RKO (cell line): ENCODE results near the gene KIAA1217.

Experiments used
- DNase-seq: peaks from one replicate; pipeline ENCODE4 v3.0.0-alpha.2; 2016; ENCODE audit warnings: low spot score

KIAA1217 gene, protein sequence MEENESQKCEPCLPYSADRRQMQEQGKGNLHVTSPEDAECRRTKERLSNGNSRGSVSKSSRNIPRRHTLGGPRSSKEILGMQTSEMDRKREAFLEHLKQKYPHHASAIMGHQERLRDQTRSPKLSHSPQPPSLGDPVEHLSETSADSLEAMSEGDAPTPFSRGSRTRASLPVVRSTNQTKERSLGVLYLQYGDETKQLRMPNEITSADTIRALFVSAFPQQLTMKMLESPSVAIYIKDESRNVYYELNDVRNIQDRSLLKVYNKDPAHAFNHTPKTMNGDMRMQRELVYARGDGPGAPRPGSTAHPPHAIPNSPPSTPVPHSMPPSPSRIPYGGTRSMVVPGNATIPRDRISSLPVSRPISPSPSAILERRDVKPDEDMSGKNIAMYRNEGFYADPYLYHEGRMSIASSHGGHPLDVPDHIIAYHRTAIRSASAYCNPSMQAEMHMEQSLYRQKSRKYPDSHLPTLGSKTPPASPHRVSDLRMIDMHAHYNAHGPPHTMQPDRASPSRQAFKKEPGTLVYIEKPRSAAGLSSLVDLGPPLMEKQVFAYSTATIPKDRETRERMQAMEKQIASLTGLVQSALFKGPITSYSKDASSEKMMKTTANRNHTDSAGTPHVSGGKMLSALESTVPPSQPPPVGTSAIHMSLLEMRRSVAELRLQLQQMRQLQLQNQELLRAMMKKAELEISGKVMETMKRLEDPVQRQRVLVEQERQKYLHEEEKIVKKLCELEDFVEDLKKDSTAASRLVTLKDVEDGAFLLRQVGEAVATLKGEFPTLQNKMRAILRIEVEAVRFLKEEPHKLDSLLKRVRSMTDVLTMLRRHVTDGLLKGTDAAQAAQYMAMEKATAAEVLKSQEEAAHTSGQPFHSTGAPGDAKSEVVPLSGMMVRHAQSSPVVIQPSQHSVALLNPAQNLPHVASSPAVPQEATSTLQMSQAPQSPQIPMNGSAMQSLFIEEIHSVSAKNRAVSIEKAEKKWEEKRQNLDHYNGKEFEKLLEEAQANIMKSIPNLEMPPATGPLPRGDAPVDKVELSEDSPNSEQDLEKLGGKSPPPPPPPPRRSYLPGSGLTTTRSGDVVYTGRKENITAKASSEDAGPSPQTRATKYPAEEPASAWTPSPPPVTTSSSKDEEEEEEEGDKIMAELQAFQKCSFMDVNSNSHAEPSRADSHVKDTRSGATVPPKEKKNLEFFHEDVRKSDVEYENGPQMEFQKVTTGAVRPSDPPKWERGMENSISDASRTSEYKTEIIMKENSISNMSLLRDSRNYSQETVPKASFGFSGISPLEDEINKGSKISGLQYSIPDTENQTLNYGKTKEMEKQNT (N-terminal part only)

DNA sequence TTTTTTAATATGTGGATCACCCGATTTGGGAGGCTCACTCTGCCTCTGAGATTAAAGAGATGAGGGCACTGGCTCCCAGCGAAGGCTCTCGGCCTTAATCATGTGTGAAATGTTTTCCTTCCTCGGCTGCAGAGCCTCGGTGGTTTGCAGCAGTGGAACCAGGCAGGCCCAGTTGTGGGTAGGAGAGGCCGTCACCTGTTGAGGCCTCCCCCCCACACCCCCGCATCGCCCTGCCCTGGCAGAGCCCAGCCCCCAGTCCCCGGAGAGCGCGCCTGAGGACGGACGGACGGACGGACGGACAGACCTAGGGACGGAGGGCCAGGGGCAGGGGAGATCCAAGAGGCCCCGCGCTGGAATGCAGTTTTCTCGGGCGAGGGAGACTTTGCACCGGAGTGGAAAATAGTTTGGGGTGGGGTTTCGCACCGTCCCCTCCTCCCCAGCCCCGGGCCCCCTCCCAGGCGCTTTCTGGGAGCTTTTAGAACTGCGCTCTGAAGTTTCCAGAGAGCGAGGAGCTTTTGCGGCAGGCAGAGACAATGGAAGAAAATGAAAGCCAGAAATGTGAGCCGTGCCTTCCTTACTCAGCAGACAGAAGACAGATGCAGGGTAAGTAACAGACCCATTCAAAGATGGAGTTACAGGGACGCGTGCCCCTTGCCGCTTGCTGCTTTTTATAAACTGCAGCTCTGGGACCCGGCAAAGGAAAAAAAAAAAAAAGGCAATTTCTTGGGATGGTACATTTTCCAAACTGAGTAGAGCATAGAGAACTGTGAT lies at the start of gene KIAA1217:
TSS of gene KIAA1217 (plus strand) at position 478 of the 771 bp plus-strand sequence. CDS start at position 534, 56 bp downstream.
- DNase-seq, result no peak

DNA sequence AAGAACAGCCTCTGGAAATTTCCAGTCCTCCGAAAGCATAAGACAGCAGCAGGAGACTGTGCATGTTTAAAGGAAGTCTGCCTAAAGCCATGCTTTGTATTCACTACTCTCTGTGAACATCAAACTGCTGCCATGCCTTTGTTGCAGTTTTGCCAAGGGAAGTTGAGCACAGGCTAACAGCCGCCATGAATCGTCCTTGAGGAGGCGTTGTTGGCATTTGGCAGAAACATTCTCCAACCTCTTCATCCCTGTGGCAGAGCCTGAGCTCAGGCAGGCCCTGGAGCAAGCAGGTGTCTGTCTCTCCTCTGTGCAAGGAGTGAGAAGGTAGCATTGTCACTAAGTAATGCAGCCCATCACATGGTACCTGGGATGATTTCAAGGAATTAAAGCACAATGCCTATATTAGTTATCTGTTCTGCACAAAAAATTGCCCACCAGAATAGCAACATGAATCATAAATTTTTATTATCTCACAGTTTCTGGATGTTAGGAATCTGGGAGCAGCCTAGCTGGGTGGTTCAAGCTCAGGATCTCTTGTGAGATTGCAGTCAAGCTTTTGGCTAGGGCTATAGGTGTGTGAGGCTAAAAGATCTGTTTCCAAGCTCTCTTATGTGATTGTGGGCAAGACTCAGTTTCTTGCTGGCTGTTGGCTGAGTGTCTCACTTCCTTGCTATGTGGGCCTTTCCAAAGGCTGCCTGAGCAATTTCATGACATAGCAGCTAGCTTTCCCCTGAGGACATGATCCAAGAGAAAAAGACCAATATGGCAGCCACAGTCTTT lies 46.5 kb upstream of the KIAA1217 start:
- no peak for DNase-seq

DNA sequence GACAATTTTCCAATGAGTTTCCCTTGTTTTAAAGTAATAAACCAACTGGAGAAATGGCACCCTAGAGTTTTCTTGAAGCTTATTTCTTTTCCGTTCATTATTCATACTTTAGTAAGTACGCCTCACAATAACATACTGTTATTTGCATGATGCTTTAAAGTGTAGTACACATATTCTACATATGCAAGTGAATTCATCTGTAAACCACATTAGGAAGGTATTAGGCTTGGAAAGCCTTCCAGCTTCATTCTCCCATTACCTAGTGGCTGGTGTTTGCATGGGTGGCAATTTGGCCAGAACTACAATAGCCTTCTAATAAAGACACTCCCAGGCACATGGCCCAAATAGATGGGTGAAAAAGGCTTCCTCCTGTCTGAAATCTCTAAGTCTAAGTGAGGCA lies 45.5 kb upstream of the KIAA1217 start:
- no peak for DNase-seq

DNA sequence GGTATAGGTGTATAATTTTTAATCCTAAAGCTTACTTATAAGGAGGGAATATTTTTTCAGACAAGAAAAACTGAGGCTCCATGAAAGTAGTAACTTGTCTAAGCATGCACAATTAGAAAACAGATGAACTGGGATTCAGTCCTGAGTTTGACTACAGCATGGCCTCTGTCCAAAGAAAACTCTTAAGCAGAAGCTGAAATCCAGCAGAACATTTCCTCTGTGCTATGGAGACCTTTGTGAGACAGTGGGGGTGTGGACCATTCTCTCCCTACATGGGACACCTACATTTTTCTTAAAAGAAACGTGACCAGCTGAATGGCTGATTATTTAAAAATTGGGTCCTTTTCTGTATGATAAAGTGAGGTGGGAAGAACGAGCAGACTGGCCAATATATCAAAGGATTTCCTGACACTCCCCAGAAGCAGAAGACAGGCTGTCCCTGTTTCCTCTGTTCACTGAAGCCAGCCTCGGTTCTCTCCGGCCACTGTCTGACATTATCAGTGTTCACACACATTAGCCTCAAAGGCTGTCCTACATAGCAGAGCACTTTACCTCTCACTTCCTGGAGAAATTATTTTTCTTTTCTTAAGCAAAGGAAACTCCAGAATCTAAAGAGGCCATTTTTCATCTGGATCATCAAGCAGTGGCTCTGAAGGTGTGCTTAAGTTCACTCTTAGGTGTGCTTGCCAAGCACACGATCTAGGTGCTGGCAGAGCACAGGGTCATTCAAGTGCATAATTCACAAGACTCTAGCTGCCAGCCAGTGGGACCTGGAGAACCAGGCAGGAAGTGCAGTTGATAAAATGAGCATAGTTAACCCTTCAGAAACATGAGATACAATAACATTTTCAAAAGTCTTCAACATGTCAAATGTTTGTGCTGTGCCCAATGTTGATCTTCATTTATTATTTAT lies 40.4 kb upstream of the KIAA1217 start:
- no peak for DNase-seq

DNA sequence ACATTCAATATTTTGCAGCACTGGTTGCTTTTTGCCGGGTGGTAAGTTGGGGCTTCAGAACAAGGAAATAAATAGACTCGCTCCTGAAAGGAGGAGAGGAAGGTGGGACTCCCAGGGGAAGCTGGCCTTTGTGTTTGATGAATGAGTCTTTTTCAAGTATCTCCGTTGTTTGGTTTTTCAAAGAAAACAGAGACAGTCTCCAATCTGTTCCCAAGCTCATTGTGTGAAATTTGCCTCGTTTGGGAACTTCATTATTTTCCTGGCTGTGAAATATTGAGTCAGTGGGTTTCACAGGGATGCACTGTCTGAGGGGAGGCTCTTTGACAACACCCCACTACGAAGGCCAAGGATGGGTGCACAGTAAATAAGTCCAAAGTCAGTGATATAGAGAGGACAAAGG lies 38.7 kb upstream of the KIAA1217 start:
- DNase-seq, result no peak

DNA sequence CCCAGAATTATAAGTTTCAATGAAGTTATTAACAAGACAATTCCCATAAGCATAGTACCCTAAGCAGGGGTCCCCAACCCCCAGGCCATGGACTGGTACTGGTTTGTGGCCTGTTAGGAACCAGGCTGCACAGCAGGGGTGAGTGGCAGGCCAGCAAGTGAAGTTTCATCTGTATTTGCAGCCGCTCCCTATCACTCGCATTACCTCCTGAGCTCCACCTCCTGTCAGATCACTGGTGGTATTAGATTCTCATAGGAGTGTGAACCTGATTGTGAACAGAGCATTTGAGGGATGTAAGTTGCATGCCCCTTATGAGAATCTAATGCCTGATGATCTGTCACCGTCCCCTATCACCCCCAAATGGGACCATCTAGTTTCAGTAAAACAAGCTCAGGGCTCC lies 36.0 kb upstream of the KIAA1217 start:
- no peak for DNase-seq

DNA sequence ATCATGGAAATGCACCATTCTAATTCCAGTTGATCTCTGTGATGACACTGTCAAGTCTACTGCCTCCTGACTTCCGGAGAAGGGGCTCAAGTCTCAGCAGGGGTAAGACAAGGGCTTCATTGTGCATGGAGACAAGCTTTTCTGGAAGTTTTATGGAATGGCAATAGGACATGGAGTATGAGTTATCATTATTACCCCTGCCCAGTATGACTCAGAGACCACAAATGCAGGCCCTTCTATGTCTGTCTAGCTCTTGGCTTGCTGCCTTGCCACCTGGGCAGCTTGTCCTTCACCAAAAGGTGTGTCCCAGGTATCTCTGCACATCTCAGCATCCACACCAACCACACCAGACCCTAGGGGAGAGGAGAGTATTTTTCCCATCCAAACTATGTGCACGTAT lies 34.9 kb upstream of the KIAA1217 start:
- DNase-seq, result no peak

DNA sequence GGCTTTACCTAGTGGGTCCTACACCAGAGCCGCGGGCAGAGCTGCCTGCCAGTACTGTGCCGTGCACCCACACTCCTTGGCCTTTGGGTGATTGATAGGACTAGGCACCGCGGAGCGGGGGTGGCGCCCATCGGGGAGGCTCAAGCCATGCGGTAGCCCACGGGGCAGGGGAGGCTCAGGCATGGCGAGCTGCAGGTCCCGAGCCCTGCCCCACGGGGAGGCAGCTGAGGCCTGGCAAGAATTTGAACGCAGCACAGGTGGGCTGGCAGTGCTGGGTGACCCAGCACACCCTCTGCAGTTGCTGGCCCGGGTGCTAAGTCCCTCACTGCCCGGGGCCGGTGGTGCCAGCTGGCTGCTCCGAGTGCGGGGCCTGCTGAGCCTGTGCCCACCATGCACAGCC lies 32.3 kb upstream of the KIAA1217 start:
- no peak for DNase-seq

DNA sequence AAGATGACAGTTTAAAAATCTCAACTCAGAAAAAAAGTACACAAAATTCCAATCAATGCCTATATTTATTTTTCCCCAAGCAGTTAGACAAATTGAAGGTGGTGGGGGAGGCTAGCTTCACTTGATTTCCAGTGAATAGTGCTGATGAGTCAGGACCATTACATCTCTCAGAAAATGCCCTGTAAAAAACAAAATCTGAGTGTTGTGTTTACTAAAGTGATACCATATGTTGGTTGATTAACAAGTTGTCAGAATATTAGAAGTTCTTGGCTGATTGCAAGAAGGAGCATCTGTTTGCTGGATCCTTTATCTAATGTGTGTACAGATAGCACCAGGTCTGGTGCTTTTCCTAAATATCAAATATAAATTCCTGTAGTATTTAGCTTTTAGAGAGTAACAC lies 31.3 kb upstream of the KIAA1217 start:
- DNase-seq, result no peak

DNA sequence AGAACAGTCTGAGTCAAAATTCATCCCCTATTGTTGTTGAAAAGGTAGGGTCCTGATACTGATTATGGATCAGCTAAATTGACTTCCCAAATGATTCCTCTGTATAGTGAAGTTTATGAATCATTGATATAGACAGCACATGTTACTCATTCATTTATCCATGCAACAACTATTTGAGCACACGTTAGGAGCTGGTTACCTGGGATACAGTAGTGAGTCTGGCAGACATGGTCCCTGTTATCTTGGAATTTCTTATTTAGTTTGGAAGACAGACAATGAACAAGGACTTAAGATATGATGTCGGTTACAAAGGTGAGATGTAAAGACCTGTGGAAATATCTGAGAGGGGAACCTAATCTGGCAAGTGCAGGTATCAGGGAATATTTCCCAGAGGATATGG lies 28.0 kb upstream of the KIAA1217 start:
- DNase-seq, result no peak

DNA sequence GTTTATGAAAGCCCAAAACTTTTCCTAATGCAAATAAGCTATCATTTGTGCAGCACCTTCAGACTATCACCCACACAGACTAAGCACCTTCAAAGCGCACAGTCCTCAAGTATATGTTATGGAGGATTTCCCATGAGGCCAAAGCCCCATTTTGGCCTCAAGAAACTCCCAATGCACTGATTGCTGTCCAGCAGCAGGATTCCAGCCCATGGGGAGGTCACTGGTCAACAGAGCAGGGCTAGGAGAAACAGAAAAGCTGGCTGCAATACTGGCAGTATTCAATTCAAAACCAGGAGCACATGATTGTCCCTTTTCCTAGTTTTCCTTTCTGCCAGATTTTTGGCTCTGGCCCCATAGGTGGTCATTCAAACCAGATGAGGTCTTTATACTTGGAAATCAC lies 24.5 kb upstream of the KIAA1217 start:
- DNase-seq, result no peak

DNA sequence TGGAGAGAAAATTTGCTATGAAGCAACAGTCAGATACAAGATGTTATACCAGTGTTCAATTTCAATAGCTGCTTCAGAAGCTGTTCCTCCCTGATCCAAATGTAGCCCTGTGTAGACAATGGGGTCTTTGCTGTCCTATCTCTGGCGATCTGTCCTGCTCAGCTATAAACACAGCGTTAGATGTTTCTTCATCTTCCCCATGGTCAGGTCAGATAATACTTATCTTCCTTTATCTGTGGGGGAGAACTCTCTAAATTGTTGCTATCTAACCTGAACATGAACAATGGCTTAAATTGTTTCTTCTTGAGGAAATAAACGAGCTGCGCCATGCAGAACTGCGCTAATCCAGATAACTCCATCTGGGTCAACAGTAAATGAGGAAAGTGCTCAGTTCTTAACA lies 15.6 kb upstream of the KIAA1217 start:
- no peak for DNase-seq

DNA sequence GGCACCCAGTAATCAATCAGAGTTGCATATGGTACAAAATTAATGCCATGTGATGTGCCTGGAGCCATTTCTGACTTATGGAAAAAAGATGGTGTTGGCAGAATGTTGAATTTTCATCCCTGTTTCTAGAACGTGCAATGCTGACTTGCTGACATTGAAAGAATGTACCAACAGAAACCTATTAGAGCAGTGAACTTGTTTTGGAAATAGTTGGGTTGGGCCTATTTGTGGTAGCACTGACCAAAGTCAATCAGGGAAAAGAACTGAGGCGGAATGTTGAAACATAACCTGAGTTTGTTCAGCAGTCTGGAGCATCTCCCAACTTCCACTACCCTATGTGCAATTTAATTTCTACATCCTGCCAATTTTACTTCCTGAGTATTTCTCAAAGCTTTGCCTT lies 11.7 kb upstream of the KIAA1217 start:
- no peak for DNase-seq

DNA sequence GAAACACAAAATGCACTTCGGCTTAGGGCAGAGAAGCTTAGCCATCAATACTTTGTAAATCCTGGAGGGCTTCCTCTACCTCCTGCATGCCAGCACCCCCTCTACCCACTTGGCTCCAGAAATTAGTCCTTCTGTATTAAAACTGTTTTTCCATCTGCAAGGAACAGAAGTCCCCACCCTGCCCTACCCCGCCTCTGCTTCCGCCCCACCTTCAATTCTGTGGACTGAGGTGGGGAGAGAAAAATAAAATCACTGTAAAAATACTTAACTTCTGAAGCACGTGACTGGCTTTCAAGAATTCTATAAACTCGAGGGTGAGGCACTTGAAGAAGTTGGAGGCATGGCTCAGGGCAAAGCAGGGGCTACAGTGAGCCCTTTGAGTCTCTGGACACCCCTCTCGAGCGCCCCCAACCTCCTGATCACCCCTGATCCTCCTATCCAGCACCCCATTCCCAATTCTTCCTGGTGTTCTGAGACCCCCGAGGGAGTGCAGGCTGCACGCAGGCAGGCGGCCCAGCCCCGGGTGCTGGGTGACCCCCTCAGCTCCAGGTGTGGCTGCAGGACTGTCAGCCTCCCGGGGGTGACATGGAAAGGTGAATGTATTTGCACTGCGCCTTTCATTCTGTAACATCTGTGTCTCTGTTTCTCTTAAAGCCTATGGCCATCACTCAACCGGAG lies 7.3 kb upstream of the KIAA1217 start:
- DNase-seq, result no peak

DNA sequence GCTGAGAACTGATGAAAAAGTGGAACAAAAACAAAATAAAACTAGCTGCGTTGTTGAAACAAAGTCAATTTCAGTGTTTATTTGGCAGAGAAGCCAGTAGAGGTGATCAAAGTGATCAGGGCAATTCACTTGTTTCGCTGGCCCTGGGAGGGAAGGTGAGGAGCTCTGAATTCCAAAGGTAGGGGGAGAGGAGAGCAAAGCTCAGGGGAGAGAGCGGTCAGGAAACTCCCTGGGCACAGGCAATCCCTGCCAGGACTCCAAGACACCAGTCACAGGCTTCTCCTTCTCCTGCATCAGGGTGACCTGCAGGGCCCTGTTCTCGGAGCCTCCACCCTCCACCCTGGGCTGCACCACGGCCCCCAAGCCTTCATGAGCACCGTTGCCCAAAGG lies 6.8 kb upstream of the KIAA1217 start:
- no peak for DNase-seq

DNA sequence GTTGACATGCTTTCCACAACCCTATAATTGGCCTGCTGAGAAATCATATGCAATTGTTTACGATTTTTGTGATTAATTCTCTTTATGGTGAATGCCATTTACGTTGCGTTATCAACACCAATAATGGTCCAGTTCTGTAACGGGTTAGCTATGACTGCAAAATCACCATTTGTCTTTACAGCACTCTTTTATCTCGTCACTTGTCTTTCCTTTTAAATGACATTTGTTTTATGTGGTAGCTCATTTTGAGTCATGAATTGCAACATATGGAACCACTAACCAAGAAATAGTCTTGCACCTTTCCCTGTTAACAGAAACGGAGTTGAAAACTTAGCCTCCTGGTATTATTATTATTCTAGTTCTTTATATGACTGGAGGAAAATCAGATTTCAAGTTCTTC lies 3.1 kb upstream of the KIAA1217 start:
- no peak for DNase-seq

DNA sequence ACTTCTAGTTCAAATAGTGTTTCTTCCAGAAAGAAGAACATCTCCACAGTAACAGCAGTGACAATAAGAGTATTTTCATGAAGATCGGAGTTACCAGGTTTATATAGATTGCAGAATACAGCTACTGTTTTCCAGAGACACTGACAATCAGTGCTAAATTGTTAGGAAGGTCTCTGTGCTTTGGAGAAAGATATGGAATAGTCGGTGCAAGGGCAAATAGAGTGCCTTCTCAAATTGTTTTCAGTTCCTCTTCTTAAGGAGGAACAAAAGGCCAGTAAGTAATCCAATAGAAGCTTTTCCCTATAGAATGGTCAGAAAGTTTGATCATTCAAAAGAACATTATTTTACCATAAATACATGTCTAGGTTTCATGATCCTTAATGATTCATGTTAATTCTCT lies 2.6 kb upstream of the KIAA1217 start:
- no peak for DNase-seq

DNA sequence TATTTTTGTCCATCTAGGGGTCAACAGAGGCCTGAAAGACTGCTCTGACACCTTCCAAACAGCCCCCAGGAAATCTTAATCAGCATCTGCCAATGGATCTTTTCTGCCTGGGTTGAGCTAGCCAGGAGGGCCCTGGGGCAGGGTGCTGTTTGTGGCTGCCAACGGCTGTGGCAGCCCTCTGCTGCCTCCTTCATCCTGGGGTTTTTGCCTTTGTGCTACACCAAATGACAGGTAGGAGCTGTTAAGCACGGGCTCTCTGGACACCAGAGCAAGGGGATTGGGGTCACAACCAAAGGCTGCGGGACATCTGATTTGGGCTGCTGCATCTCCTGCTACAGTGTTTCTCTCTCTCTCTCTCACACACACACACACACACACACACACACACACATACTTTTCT lies 2.0 kb upstream of the KIAA1217 start:
- no peak for DNase-seq

DNA sequence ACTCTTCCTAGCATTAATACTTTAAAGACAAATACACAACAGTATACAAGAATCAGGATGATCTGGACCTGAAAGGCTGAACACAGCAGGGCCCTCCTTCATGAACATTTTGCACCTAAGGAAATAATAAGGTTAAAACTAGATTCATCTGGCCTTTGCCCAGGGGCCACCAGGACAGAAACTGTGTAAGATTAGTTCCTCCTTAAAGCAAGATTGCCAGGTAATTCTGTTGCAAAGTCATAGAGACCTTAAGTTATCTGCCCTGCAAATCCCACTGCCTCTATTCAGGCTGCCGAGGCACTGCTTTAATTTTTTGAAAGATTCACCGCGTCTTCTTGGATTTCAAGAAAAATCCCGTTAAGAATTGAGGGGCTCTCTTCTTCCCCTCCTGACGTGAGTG lies 1.6 kb upstream of the KIAA1217 start:
- DNase-seq, result no peak
